Lower leg skin (tissue), 4 donors: ENCODE measurements around the gene PEX3. TPM values are rescaled to one million over a fixed set of nuclear protein-coding genes. Genes with fewer than 3 reads are reported as not detected.

Experiments
- DNase-seq, 2 donors: peaks; one replicate each; pipeline ENCODE4 v3.0.0-alpha.2; 2019; ENCODE audit warnings: low spot score in 2 of 2
- H3K4me3 ChIP-seq: fragments of 200-600 bp; sonication (generic); 2 replicates; pipeline ENCODE4 v1.5.1; 2017; ENCODE audit warnings: mild to moderate bottlenecking, low read depth; ENCODE audit not compliant: poor library complexity, severe bottlenecking
- POLR2A ChIP-seq, 2 donors: fragments of 450-650 bp; IDR thresholded peaks; one replicate each; pipeline ENCODE4 v1.6.1; 2016 to 2017; ENCODE audit warnings: antibody characterized with exemption in 2 of 2, mild to moderate bottlenecking in 1 of 2, moderate library complexity in 1 of 2
- WGBS, 2 donors: methylation state at CpG; one replicate each; pipeline ENCODE4 v1.1.5; 2018; 5-methylcytosine and 5-hydroxymethylcytosine counted together
- intact Hi-C: fragments of 100-400 bp; cut with DNase I; formaldehyde crosslinking; loops from one replicate; pipeline ENCODE4 v1.15.0; 2023; ENCODE audit warnings: low total_unique reads
- total RNA-seq, 4 donors: library from RNA; depleted of rRNA; stranded (reverse); fragments of >200 nt; gene quantifications; one replicate each; pipeline ENCODE4 v1.1.0, GENCODE V29; 2016
- TF ChIP-seq, protein P1 (sequence below), 3 donors: fragments of 450-650 bp; IDR thresholded peaks; one replicate each; pipeline ENCODE4 v1.5.1; 2016; ENCODE audit warnings: antibody characterized with exemption in 3 of 3, mild to moderate bottlenecking in 3 of 3, moderate library complexity in 2 of 3

PEX3 gene
- total RNA-seq, 4 donors from 2014 or later: 15.5 to 22.4 (median 18.4) TPM

DNA sequence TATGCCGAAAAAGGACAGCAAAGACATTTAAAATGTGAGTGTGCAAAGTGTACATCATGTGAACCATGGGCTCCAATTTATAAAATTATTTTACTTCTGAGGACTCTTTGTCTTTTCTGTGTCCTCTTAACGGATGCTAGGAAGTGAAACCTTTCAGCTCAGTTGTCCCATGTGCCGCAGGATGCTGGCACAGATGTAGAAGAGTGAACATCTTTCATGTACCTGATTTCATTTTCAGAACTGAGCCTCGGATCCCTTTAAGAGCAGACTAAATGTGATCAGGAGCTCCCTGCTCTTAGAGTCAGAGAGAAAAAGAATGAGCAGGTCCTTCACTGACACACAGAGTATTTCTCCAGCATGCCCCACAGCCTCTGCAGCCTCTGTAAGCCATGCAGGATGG, 88.5 kb downstream of the PEX3 start:
- H3K4me3 ChIP-seq: no peak overlapping the region
- TF ChIP-seq, protein P1, sequence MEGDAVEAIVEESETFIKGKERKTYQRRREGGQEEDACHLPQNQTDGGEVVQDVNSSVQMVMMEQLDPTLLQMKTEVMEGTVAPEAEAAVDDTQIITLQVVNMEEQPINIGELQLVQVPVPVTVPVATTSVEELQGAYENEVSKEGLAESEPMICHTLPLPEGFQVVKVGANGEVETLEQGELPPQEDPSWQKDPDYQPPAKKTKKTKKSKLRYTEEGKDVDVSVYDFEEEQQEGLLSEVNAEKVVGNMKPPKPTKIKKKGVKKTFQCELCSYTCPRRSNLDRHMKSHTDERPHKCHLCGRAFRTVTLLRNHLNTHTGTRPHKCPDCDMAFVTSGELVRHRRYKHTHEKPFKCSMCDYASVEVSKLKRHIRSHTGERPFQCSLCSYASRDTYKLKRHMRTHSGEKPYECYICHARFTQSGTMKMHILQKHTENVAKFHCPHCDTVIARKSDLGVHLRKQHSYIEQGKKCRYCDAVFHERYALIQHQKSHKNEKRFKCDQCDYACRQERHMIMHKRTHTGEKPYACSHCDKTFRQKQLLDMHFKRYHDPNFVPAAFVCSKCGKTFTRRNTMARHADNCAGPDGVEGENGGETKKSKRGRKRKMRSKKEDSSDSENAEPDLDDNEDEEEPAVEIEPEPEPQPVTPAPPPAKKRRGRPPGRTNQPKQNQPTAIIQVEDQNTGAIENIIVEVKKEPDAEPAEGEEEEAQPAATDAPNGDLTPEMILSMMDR (IDR thresholded peaks at IDR 0.05): no peak
- no peak for TF ChIP-seq POLR2A (IDR thresholded peaks at IDR 0.05)
- no peak for DNase-seq
- 92 to 95% methylated on average over 4 of the region's 4 CpGs for WGBS, 2 donors
- intact Hi-C loops: no loop called here

DNA sequence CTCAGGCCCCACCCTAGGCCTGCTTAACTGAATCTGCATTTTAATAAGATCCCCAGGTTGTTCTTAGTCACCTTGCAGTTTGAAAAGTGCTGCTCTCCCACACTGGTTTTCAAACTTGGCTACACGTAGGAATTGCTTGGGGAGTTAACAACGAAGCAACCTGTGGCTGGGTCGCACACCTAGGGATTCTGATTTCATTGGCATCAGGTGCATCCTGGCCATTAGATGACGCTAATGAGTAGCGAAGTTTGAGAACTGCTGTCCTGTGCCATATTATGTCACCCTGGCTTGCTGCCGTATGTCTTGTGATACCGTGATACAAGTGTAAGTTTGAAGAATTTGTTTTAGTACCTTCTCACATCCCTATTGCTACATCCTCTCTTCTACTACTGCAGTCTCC, 89.1 kb downstream of the PEX3 start:
- 84 to 86% methylated on average over 7 of the region's 7 CpGs for WGBS, 2 donors
- TF ChIP-seq, protein P1 (IDR thresholded peaks at IDR 0.05): no peak
- TF ChIP-seq POLR2A (IDR thresholded peaks at IDR 0.05): no peak
- H3K4me3 ChIP-seq: no peak overlapping the region
- intact Hi-C loops: no loop called here
- DNase-seq: no peak

GRCh38 chr6:143540192-143540591, 89.6 kb downstream of the PEX3 start:
- H3K4me3 ChIP-seq: no peak overlapping the region
- DNase-seq: no peak
- intact Hi-C loops: no loop called here
- TF ChIP-seq POLR2A (IDR thresholded peaks at IDR 0.05): no peak
- TF ChIP-seq, protein P1 (IDR thresholded peaks at IDR 0.05): no peak
- WGBS, 2 donors: 74 to 75% methylated on average over 3 of the region's 3 CpGs

Other genes starting within 250 kb of the PEX3 start
- 1 to 10 TPM; 2.2 to 5.3 (median 3.9) TPM for gene ADAT2, start 110 bp upstream of the PEX3 start, total RNA-seq
- 10 to 100 TPM in 3 of 4 donors, 1 to 10 TPM in 1; 3.3 to 11.4 (median 10.5) TPM for gene FUCA2, start 60.9 kb downstream of the PEX3 start, total RNA-seq
- gene PHACTR2, start 227.2 kb downstream of the PEX3 start, total RNA-seq: 10 to 100 TPM in 3 of 4 donors, 1 to 10 TPM in 1; 9.4 to 24.5 (median 15.2) TPM